PC-3 (cell line): ENCODE measurements around the gene DCDC2B.

Source experiments
- CTCF ChIP-seq: fragments of 300-600 bp; sonication (generic); conservative IDR thresholded peaks from 2 replicates; pipeline ENCODE4 v1.5.1; 2017; ENCODE audit warnings: antibody characterized with exemption, low read depth, mild to moderate bottlenecking, low read length
- EZH2 ChIP-seq: fragments of 300-600 bp; sonication (generic); IDR thresholded peaks from one replicate; pipeline ENCODE4 v1.6.1; 2017; ENCODE audit warnings: antibody characterized with exemption, mild to moderate bottlenecking, low read length; ENCODE audit not compliant: unreplicated experiment

GRCh38 chr1:32247452-32247851, 38.6 kb downstream of the DCDC2B start:
- no peak for TF ChIP-seq CTCF
- TF ChIP-seq EZH2: no peak
